CD4-positive, alpha-beta T cell treated with Interleukin-6 at 100 ng/mL for 8 hours (primary cell): ENCODE results near the gene ANGPTL1.
"Not testable (repeated sequence)": the region's sequence is repeated elsewhere in the genome, so short reads cannot be mapped to it uniquely, and the experiment has no call there.

Source experiments
- DNase-seq: peaks from one replicate; pipeline ENCODE4 v3.0.0-alpha.2; 2020; ENCODE audit warnings: mixed read lengths, low spot score

ANGPTL1 gene

GRCh38 chr1:178867670-178868069, 3.2 kb downstream of the ANGPTL1 start:
- no peak for DNase-seq

DNA sequence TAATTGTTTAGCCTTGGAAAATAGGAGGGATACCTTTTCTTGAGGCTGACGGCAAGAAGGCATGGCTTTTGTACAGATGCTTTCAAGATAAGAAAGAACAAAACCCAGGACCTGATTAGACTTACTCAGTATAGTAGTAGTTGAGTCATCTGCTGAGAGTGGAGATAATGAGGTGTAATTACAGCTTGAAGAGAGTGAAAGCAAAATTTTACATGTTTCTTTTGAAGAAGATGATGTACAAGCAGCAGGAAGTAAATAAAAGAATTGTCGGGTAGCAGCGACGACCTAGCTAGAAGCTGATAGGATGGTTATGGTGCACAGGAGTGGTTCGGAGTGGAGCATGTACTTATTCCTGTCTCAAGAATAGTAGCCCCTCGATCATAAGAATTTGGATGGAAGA, 6.6 kb downstream of the ANGPTL1 start:
- no peak for DNase-seq

DNA sequence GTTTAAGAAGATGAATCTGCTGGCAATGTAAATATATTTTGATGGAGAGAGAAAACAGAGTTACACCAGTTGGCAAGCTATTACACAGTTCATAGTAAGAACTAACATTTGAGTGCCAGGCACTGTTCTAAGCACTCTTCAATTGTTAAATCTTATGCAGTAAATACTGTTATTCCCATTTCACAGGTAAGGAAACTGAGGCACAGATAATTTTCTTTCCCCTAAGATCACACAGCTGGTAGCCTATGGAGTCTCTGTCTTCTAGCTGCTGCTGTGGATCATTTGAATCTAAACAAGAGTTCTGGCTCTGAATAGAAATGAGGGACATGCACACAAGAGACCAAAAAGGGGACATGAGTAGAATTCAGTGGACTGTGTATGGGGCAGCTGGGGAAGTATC, 8.0 kb downstream of the ANGPTL1 start:
- DNase-seq = no peak

DNA sequence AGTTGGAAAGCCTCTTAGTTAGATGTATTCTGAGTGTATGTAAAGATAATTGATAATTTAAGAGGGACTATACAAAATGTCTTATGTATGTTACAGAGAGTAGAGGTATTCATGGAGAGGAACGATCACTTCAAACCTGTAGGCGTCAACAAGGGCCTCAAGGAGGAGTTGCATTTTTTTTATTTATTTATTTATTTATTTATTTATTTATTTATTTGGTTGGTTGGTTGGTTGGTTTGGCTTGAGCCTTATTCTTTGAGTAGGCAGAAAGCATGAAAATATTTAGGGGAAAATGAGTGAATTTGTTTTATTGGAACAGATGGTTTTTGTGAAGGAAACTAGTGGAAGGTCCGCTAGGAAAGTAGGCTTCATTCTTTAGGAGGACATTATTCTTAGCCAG, 8.5 kb downstream of the ANGPTL1 start:
- no peak for DNase-seq

GRCh38 chr1:178857126-178857525, 13.8 kb downstream of the ANGPTL1 start:
- DNase-seq = no peak

GRCh38 chr1:178849918-178850317, 21.0 kb downstream of the ANGPTL1 start:
- DNase-seq = no peak

DNA sequence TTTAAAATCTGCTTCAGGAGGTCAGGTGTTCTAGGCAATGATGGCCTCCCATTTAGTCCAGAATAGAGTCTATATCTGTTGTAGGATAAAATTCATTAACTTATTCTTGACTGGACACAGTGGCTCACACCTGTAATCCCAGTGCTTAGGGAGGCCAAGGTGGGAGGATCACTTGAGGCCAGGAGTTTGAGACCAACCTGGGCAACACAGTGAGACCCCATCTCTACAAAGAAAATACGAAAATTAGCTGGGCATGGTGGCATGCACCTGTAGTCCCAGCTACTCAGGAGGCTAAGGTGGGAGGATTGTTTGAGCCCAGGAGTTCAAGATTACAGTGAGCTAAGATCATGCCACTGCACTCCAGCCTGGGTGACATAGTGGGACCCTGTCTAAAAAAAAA, 23.0 kb downstream of the ANGPTL1 start:
- not testable (repeated sequence) for DNase-seq

GRCh38 chr1:178847396-178847849, 23.5 kb downstream of the ANGPTL1 start:
- DNase-seq = no peak

GRCh38 chr1:178846306-178846705, 24.6 kb downstream of the ANGPTL1 start:
- no peak for DNase-seq

- DNase-seq = no peak
Observed at GRCh38 chr1:178844436-178844835, 26.4 kb downstream of the ANGPTL1 start.

DNA sequence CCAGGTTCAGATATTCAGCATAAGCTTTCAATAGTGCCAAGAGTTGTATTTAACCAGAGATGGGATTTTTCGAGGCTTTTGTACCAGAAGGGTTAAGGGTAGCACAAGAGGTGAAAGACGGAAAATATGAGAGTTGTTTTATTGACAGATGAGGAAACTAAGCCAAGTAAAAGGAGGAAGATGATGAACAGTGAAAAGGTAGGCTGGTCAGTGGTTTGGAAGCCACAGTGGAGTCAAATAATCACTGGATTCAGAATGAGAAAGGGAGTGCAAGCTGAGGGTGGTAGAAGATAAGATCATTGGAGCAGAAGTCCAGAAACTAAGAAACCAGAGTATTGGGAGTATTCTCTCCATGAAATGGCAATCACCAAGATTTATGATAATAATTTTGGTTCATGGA, 45.7 kb downstream of the ANGPTL1 start:
- no peak for DNase-seq

DNA sequence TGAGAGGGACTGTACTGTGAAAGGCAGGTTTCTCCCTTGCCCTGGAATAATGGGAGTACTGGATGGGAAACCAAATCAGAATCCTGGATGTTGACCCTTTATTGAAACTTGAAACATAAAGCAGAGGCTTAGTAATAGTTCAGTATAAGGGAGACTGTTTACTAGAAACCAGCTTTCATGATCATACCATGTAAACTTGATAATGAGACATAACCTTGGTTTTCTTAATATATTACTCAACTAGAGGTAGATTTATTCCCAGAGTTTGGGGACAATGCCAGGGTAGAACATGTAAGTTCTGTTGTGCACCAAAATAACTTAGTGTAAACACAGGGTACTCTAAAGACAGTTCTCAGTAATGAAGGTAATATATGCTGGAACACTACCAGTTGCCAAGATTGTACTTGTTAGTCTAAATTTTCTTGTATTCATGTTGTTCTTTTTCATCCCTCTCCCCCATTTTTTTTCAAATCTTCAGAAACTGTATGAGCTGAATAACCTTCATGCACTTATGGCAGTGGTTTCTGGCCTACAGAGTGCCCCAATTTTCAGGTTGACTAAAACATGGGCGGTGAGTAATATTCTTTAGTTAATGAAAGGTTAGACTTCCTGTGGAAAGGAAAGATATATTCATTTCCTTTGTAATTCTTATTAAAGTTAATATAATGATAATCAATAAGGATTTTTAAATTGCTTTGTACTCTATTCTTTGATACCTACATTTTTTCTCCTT, 49.6 kb downstream of the ANGPTL1 start:
- no peak for DNase-seq

- no peak for DNase-seq
Observed at GRCh38 chr1:178819123-178819522, 51.8 kb downstream of the ANGPTL1 start.

- no peak for DNase-seq
Observed at GRCh38 chr1:178818416-178818815, 52.5 kb downstream of the ANGPTL1 start.

GRCh38 chr1:178810585-178810984, 60.3 kb downstream of the ANGPTL1 start:
- no peak for DNase-seq

DNA sequence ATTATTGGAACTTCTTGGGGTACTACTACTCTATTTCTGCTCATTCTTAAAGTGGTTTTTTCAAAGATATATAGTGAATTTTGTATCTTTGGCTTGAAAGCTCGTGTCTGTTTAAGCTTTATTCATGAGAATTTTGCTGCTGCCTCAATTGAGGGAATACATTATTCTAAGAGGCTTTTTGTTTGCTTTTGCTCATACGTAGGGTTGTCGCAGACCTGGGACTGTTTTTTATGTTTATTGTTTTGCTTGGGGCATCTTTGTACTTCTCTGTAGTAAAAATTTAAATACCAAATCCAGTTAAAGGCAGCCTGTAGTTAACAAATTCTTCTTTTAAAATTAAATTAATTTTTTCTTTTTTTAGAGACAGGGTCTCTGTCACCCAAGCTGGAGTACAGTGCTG, 62.3 kb downstream of the ANGPTL1 start:
- DNase-seq = no peak

- no peak for DNase-seq
Observed at GRCh38 chr1:178806665-178807300, 64.1 kb downstream of the ANGPTL1 start.

- no peak for DNase-seq
Observed at GRCh38 chr1:178802873-178803272, 68.0 kb downstream of the ANGPTL1 start.
